ENCODE results near the gene MEG3.

MEG3 gene

GRCh38 chr14:100834794-100835547, 9.1 kb downstream of the MEG3 start:
- no peak for DNase-seq

DNA sequence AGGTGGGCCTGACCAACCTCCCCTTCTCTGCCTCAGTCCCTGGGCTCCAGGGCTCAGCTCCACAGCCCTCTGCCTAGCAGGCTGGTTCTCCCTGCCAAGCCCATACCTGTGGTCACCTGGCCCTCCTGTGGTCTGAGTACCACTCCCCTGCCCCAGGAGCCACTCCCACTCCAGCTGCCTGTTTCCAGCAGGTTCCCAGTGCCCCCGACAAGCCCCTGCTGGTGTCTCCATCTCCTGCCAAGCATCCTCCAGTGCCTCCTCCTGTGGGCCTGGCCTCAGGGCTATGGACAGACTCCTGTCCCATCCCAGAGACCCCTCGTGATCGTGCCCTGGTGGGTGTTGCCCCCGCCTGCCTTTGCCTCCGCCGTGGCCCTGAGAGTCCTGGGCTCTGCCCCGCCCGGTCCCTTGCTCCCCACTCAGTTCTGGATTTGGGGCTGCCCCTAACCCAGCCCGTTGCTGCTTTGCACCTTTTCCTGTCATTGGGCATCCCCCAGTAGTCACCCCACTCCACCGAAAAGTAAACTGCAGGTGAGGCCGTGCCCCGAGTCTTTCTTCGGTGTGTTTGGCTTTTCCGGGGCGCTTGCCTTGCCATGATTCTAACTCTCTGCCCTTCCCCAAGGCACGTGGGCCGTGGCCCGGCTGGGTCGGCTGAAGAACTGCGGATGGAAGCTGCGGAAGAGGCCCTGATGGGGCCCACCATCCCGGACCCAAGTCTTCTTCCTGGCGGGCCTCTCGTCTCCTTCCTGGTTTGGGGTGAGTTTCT, 9.8 kb downstream of the MEG3 start:
- DNase-seq, result no peak

DNA sequence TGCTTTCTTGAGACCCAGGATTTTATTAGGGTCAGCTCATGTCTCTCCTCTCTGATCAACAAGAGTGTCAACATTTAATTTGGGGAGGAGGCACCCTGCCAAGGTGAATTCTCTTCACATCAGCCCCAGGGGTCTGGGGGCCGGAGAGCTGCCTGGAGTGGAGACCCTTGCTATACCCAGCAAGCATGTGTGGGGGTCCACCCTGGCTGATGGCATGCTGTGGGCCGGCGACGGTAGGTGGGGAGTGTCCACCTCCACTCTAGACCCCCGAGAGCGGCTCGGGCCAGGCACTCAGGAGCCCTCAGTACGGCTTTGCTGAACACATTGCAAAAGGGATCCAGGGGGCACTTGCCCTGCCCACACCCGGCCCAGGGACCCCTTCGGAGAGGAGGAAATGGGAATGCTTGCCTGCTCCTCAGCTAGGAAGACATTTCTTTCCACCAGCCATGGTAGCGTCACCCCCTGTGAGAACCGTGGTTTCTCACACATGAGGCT, 10.4 kb downstream of the MEG3 start:
- DNase-seq, result no peak

DNA sequence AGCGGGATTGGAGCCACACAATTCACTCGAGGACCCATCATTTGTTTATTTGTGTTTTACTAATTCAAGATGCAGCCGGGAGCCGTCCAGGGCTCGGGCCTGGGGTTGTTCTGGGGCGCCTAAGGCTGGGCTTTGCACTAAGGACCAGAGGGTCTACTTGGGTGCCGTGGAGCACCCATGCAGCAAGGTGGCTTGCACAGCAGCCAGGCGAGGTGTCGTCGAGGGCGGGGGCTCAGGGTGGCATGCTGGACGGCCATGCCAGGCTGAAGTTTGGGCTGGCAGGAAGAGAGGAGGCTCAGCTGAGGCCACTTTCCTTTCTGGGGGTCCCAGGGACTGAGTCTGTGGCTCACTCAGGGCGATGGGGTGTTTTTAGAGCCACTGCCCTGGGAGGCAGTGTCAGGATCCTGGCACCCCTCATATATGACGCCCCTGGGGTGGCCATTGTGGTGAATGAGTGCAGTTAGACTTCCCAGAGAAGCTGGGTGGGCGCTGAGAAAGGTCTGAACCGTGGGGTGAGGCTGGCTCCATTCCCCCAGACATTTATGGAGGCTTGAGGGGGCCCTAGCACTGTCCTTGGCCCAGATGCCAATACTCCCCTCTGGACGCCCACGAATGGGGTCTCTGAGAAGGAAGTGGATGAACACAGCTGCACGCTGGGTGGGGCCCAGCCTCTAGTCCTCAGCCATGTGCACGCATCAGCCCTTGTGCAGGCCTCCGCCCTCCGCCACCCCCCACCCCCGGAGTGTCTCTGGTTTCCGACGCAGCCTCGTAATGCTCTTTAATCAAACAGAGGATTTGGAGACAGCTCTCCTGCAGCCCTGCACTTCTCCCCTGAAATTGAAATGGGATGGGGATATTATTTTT, 11.3 kb downstream of the MEG3 start:
- DNase-seq, result no peak

DNA sequence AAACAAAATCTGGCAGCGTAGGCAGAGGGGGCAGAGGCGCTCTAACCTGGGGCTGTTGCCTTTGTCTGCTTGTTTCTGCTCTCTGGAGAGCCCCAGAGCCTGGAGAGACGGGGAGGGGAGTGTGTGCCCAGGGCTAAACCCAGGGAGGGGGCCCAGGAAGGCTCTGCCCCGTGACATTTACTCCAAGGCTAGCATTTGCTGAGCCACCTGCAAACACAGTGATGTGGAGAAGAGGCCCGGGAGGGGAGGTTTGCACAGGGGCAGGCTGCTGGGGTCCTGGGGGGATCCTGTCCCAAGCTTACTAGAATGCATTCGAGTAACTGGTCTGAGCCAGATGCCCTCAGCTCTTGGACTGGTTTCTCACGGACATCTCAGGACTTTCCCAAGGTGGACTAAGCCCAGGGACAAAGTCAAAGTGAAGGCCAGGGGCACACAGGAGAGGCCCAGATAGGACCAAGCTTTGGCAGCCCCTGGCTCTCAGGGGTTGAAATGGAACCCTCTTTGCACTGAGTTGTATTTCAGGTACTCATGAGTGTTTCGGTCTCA, 12.0 kb downstream of the MEG3 start:
- DNase-seq, result no peak

- DNase-seq, result no peak
These were observed 12.8 kb downstream of the MEG3 start for GRCh38 chr14:100838493-100839314.

- DNase-seq, result no peak
These were observed 13.3 kb downstream of the MEG3 start for GRCh38 chr14:100839315-100839585.

DNA sequence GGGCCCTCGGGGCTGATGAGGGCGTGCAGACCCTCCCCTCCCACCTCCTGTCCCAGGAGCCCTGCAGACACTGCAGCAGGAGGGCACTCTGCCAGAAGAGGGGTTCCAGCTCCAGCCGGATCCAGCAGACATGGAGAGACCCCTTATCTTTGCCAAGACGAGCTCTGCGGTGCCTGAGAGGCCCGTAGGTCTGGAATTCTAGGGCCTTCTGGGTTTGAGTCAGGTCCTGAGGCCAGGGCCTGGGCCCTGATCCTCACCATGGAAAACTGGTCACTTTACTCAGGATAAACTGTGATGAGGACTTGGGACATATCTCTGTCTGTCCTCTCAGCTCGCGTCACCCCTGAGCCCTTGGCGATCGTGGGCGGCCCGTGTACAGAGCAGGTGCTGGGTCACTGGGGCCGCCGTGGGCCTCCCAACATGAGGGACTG, 13.8 kb downstream of the MEG3 start:
- no peak for DNase-seq

- no peak for DNase-seq
These were observed 14.6 kb downstream of the MEG3 start for GRCh38 chr14:100840286-100841065.

DNA sequence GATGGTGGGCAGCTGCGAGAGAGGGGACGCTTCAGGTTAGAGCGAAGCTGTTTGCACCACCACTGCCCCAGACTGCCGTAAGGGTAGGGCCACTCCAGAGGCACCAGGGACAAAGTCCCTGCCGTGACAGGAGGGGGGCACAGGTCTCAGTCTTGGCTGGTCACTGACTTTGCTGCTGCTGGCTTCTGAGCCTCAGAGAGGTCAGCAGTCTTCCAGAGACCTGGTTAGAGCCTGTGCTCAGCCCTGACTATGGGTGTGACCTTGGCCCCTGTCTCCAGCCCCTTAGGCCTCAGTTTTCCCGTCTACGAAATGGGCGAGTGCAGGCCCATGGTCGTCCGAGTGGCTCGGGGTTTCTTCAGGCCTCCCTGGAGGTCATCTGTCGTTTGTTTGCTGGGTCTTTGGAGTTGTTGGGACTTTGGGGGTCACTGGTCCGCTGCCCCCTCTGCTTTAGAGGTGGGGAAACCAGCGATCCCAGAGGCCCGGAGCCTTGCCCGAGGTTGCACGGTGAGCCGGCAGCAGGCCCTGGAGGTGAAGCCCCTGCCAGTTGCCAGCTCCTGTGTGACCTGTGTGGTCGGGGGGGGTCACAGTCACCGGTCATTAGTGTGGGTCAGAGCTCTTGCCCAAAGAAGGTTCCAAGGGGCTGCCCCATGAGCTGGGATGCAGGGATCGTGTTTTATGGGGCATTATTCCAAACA, 15.3 kb downstream of the MEG3 start:
- no peak for DNase-seq

GRCh38 chr14:100841761-100842403, 16.0 kb downstream of the MEG3 start:
- DNase-seq, result peak; percentile 43

- DNase-seq, result no peak
These were observed 16.9 kb downstream of the MEG3 start for GRCh38 chr14:100842799-100843198.

GRCh38 chr14:100844082-100844408, 18.1 kb downstream of the MEG3 start:
- no peak for DNase-seq

GRCh38 chr14:100844421-100844820, 18.5 kb downstream of the MEG3 start:
- DNase-seq, result no peak

- no peak for DNase-seq
These were observed 18.9 kb downstream of the MEG3 start for GRCh38 chr14:100844846-100845245.

DNA sequence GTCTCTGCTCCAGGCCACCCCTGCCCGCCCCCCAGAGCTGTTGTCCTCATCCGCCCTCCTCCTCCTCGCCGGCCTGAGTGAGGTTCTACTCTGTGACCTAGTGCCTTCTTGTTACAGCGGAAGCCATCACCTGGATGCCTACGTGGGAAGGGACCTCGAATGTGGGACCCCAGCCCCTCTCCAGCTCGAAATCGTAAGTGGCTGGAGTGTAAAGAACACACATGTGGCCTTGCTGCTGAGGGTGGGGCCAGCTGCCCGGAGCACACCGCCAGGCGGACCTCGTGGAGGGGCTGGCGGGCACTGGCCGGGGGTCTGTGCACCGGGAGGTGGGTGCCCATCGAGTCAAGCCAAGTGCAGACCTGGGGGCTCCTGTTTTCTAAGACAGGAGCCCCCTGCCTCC, 19.4 kb downstream of the MEG3 start:
- no peak for DNase-seq

- DNase-seq, result no peak
These were observed 20.5 kb downstream of the MEG3 start for GRCh38 chr14:100846309-100846859.

DNA sequence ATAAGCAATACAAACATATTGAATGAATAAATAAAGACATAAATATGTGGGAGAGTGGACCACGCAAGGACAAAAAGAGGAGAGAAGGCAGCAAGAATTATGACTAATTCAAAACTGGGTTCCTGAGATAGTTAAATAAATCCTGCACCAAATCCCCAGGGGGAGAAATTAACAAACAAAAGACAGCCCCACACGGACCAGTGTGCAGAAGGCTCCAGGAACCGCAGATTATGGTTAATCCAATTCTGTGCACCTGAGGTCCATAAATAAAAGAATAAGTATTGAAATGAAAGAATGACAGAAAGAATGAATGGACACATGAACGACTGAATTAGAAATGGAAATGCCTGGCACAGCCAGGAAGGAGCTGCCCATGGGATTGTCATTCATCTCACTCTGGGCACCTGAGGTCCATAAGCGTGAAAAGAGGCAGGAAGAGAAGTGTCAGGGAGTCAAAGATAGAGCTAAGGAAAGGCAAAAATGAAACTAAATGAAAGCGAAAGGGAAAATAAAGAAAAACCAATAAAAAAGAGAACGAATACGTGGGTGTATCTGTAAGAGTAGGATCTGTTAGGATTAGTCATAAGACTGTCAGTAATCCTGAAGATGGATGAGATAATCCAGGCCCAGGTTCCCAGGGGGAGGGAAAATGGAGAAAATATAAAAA, 23.3 kb downstream of the MEG3 start:
- no peak for DNase-seq

- no peak for DNase-seq
These were observed 25.1 kb downstream of the MEG3 start for GRCh38 chr14:100850841-100851585.
